Esophagus (tissue), 2 donors: ENCODE measurements around the gene KCNH3. TPM values are rescaled to one million over a fixed set of nuclear protein-coding genes. Genes with fewer than 3 reads are reported as not detected.
A peak's percentile ranks its signal among the peaks of the same experiment; 100 is the strongest.

ENCODE experiments used
- H3K27ac ChIP-seq, 2 donors: one replicate each; pipeline ENCODE4 v1.5.1; 2013; ENCODE audit warnings: low read depth in 2 of 2, mild to moderate bottlenecking in 2 of 2, inconsistent platforms in 1 of 2, low read length in 1 of 2, moderate library complexity in 1 of 2
- H3K27me3 ChIP-seq, 2 donors: one replicate each; pipeline ENCODE4 v1.6.1; 2013; ENCODE audit warnings: low read length in 2 of 2, control low read depth in 1 of 2, mild to moderate bottlenecking in 1 of 2; ENCODE audit not compliant: insufficient read depth in 2 of 2, control insufficient read depth in 1 of 2
- H3K36me3 ChIP-seq, 2 donors: one replicate each; pipeline ENCODE4 v1.6.1; 2013; ENCODE audit warnings: low read length in 1 of 2; ENCODE audit not compliant: control insufficient read depth in 2 of 2, insufficient read depth in 2 of 2
- H3K4me1 ChIP-seq, 2 donors: one replicate each; pipeline ENCODE4 v1.6.1; 2013; ENCODE audit warnings: low read length in 1 of 2; ENCODE audit not compliant: control insufficient read depth in 2 of 2, insufficient read depth in 2 of 2
- H3K4me3 ChIP-seq, 2 donors: one replicate each; pipeline ENCODE4 v1.5.1; 2013; ENCODE audit warnings: low read length in 2 of 2, mild to moderate bottlenecking in 2 of 2, low read depth in 1 of 2, moderate library complexity in 1 of 2
- H3K9me3 ChIP-seq, 2 donors: one replicate each; pipeline ENCODE4 v1.6.1; 2013; ENCODE audit warnings: mild to moderate bottlenecking in 2 of 2, low read depth in 1 of 2, low read length in 1 of 2, moderate library complexity in 1 of 2; ENCODE audit not compliant: control insufficient read depth in 2 of 2, insufficient read depth in 1 of 2
- WGBS, 2 donors: extraction: QIAGEN DNeasy Blood & Tissue Kit; methylation state at CpG; one replicate each; pipeline ENCODE4 v1.1.7; 2013; 5-methylcytosine and 5-hydroxymethylcytosine counted together
- polyA plus RNA-seq, 2 donors: library from polyadenylated mRNA; stranded (reverse); fragments of 200-250 nt; gene quantifications; one replicate each; pipeline ENCODE4 v1.2.3, GENCODE V29; 2013
- donor health status: healthy with polysubstance abuse.
- donor health status: Bipolar disorder and iron deficiency.

Gene KCNH3
- polyA plus RNA-seq, 2 donors: 0.07 to 0.24 TPM

GRCh38 chr12:49566361-49566760 is 27.5 kb downstream of the KCNH3 start:
- H3K9me3 ChIP-seq: no peaks in the 10 kb centered on the region
- H3K4me1 ChIP-seq: peaks cover 2 to 8% of the 10 kb centered on the region in 2 donors
- H3K27me3 ChIP-seq: no peaks in the 10 kb centered on the region
- 94% methylated on average over 13 of the region's 13 CpGs for WGBS, 2 donors
- no peak overlapping the region for H3K27ac ChIP-seq
- peaks cover 15 to 23% of the 10 kb centered on the region in 2 donors for H3K36me3 ChIP-seq
- no peak overlapping the region for H3K4me3 ChIP-seq

- Histone ChIP-seq H3K4me3 (peak overlapping the region; percentile 80 to 93), H3K36me3 (peaks cover 15 to 20% of the 10 kb centered on the region in 2 donors), H3K27me3 (no peaks in the 10 kb centered on the region), H3K4me1 (peaks cover 2 to 8% of the 10 kb centered on the region in 2 donors), H3K27ac (peak overlapping the region; percentile 91 to 95), H3K9me3 (no peaks in the 10 kb centered on the region)
- 2% methylated on average over 11 of the region's 11 CpGs for WGBS, 2 donors
These were observed 28.4 kb downstream of the KCNH3 start for GRCh38 chr12:49567302-49567610.

- Histone ChIP-seq H3K27me3 (no peaks in the 10 kb centered on the region), H3K27ac (peak within 1 kb of the TSS; percentile 91 to 95), H3K4me3 (peak within 1 kb of the TSS; percentile 80 to 93), H3K36me3 (peaks cover 14 to 17% of the 10 kb centered on the region in 2 donors), H3K9me3 (no peaks in the 10 kb centered on the region), H3K4me1 (peaks cover 2 to 8% of the 10 kb centered on the region in 2 donors)
- WGBS, 2 donors: 0% methylated on average over 54 of the region's 54 CpGs
These were observed 29.0 kb downstream of the KCNH3 start, which contains the start of gene MCRS1 for GRCh38 chr12:49567611-49568441. MCRS1 (minus strand) TSS chr12:49568142; CDS start chr12:49566731, 1,411 bp downstream.

GRCh38 chr12:49568442-49569162 is 29.8 kb downstream of the KCNH3 start:
- Histone ChIP-seq H3K4me3 (peak overlapping the region; percentile 80 to 93), H3K27me3 (no peaks in the 10 kb centered on the region), H3K36me3 (peaks cover 9 to 12% of the 10 kb centered on the region in 2 donors), H3K9me3 (no peaks in the 10 kb centered on the region), H3K27ac (peak overlapping the region; percentile 91 to 95), H3K4me1 (peaks cover 2 to 8% of the 10 kb centered on the region in 2 donors)
- WGBS, 2 donors: 1 to 3% methylated on average over 19 of the region's 19 CpGs

- Histone ChIP-seq H3K9me3 (no peaks in the 10 kb centered on the region), H3K27ac (no peak overlapping the region), H3K36me3 (peaks cover 0 to 3% of the 10 kb centered on the region in 2 donors), H3K4me1 (peaks cover 0 to 3% of the 10 kb centered on the region in 2 donors), H3K27me3 (no peaks in the 10 kb centered on the region), H3K4me3 (no peak overlapping the region)
- WGBS, 2 donors: 75 to 81% methylated on average over 9 of the region's 9 CpGs
These were observed 38.9 kb downstream of the KCNH3 start for GRCh38 chr12:49577589-49578315.

- H3K9me3 ChIP-seq: no peaks in the 10 kb centered on the region
- H3K27me3 ChIP-seq: no peaks in the 10 kb centered on the region
- WGBS, 2 donors: 81 to 84% methylated on average over 13 of the region's 13 CpGs
- H3K4me1 ChIP-seq: peaks cover under 1 to 3% of the 10 kb centered on the region in 2 donors
- no peak overlapping the region for H3K27ac ChIP-seq
- no peak overlapping the region for H3K4me3 ChIP-seq
- peaks cover 0 to 3% of the 10 kb centered on the region in 2 donors for H3K36me3 ChIP-seq
These were observed 39.8 kb downstream of the KCNH3 start for GRCh38 chr12:49578471-49579112.

GRCh38 chr12:49580572-49581535 is 42.0 kb downstream of the KCNH3 start:
- no peaks in the 10 kb centered on the region for H3K9me3 ChIP-seq
- H3K27ac ChIP-seq: no peak overlapping the region
- H3K4me1 ChIP-seq: peaks cover 3% of the 10 kb centered on the region in 2 donors
- H3K4me3 ChIP-seq: no peak overlapping the region
- H3K36me3 ChIP-seq: peaks cover 0 to 3% of the 10 kb centered on the region in 2 donors
- WGBS, 2 donors: 29 to 34% methylated on average over 8 of the region's 8 CpGs
- H3K27me3 ChIP-seq: no peaks in the 10 kb centered on the region

GRCh38 chr12:49582201-49582600 is 43.4 kb downstream of the KCNH3 start:
- WGBS, 2 donors: 77 to 82% methylated on average over 1 of the region's 1 CpG
- H3K36me3 ChIP-seq: peaks cover 0 to 7% of the 10 kb centered on the region in 2 donors
- no peaks in the 10 kb centered on the region for H3K9me3 ChIP-seq
- H3K4me3 ChIP-seq: no peak overlapping the region
- H3K27ac ChIP-seq: no peak overlapping the region
- H3K4me1 ChIP-seq: peaks cover 3% of the 10 kb centered on the region in 2 donors
- H3K27me3 ChIP-seq: no peaks in the 10 kb centered on the region
